ENCODE results near the gene PGLYRP3. TPM values are rescaled to one million over a fixed set of nuclear protein-coding genes. Genes with fewer than 3 reads are reported as not detected.
"Not testable (repeated sequence)": the region's sequence is repeated elsewhere in the genome, so short reads cannot be mapped to it uniquely, and the experiment has no call there.

PGLYRP3 gene
- polyA plus RNA-seq, 2 donors, result 9.9 to 21.5 TPM

- Histone ChIP-seq H3K4me1 (ENCODE audit: control insufficient read depth in 2 of 2, insufficient read depth in 2 of 2, low read length in 1 of 2) (peaks cover 0 to 9% of the 10 kb centered on the region in 2 donors), H3K27ac (ENCODE audit: low read depth in 2 of 2, low read length in 1 of 2) (peak overlapping the region in 1 of 2 donors; percentile 2), H3K36me3 (ENCODE audit: control insufficient read depth in 2 of 2, insufficient read depth in 2 of 2, low read length in 1 of 2) (no peaks in the 10 kb centered on the region), H3K4me3 (ENCODE audit: low read depth in 1 of 2, low read length in 2 of 2) (no peak overlapping the region), H3K27me3 (ENCODE audit: control insufficient read depth in 1 of 2, insufficient read depth in 2 of 2, low read length in 2 of 2) (no peaks in the 10 kb centered on the region), H3K9me3 (ENCODE audit: control insufficient read depth in 2 of 2, insufficient read depth in 1 of 2, low read depth in 1 of 2, low read length in 1 of 2) (no peaks in the 10 kb centered on the region)
- whole genome bisulfite sequencing, 2 donors, result 74 to 75% methylated on average over 3 of the region's 3 CpGs
Measured at GRCh38 chr1:153342178-153342577, 29.4 kb upstream of the PGLYRP3 start.

DNA sequence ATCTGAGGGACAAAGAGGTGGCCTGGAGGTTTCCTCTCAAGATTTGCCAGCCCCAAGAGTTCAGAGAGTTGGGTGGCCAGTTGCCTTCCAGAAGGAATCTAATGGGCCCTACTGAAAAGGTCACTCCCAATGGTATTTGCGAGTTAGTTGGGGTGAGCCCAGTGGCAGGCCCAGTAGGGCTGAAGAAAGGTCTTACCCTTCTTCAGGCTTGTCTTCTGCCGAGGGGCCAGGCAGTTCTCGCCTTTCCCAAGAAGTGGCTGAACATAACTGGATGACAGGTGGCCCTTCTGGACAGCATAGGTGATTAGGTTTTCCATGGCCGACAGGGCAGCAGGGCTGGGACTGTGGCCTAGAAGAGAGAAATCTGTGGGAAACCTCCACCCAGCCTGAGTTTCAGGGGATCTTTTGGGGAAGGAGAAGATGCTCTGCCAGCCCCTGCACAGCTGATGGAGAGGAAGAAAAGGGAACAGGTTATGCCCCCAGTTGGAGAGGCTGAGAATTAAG lies 28.7 kb upstream of the PGLYRP3 start:
- Histone ChIP-seq H3K36me3 (ENCODE audit: control insufficient read depth in 2 of 2, insufficient read depth in 2 of 2, low read length in 1 of 2) (no peaks in the 10 kb centered on the region), H3K27me3 (ENCODE audit: control insufficient read depth in 1 of 2, insufficient read depth in 2 of 2, low read length in 2 of 2) (no peaks in the 10 kb centered on the region), H3K4me3 (ENCODE audit: low read depth in 1 of 2, low read length in 2 of 2) (no peak overlapping the region), H3K4me1 (ENCODE audit: control insufficient read depth in 2 of 2, insufficient read depth in 2 of 2, low read length in 1 of 2) (peaks cover 0 to 9% of the 10 kb centered on the region in 2 donors), H3K27ac (ENCODE audit: low read depth in 2 of 2, low read length in 1 of 2) (no peak overlapping the region), H3K9me3 (ENCODE audit: control insufficient read depth in 2 of 2, insufficient read depth in 1 of 2, low read depth in 1 of 2, low read length in 1 of 2) (no peaks in the 10 kb centered on the region)
- WGBS, 2 donors, result 94 to 97% methylated on average over 4 of the region's 4 CpGs

DNA sequence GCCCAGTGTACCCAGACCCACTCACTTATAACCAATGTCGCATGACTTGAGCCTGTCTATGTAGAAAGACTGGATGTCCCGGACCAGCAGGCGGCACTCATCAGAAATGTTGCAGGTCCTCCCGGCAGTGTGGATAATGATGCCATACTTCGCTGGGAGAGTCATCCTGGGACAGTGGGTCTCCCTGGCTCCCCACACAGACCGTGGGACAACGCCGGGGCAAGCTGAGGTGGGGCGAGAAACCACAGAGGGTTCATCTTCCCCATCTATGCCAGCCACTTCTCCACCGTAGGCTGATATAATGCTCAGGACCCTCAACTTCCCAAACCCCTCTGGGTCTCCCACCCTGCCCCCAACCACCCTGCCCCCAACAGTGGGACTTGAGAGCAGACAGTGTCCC lies 27.6 kb upstream of the PGLYRP3 start:
- 91 to 93% methylated on average over 10 of the region's 10 CpGs for WGBS, 2 donors

DNA sequence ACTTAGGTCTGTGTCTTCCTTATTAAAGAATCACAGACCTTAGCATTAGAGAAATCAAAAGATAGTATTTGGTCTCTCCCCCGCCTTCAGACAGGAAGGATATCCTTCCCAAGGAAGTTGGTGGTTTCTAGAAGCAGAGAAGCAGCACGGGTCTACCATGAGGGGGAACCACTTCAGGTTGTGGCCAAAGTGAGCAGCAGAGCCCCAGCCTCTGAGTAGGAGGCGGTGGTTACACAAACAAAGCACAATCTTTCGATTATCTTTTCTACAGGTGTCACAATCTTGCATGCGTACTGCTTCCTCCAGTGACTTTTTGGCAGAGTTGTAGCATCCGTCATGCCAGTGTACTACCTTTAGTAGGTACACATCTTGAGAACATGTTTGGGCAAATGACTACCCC lies 27.1 kb upstream of the PGLYRP3 start:
- Histone ChIP-seq H3K36me3 (ENCODE audit: control insufficient read depth in 2 of 2, insufficient read depth in 2 of 2, low read length in 1 of 2) (no peaks in the 10 kb centered on the region), H3K27ac (ENCODE audit: low read depth in 2 of 2, low read length in 1 of 2) (no peak overlapping the region), H3K9me3 (ENCODE audit: control insufficient read depth in 2 of 2, insufficient read depth in 1 of 2, low read depth in 1 of 2, low read length in 1 of 2) (no peaks in the 10 kb centered on the region), H3K27me3 (ENCODE audit: control insufficient read depth in 1 of 2, insufficient read depth in 2 of 2, low read length in 2 of 2) (no peaks in the 10 kb centered on the region), H3K4me3 (ENCODE audit: low read depth in 1 of 2, low read length in 2 of 2) (no peak overlapping the region), H3K4me1 (ENCODE audit: control insufficient read depth in 2 of 2, insufficient read depth in 2 of 2, low read length in 1 of 2) (peaks cover 0 to 9% of the 10 kb centered on the region in 2 donors)
- WGBS, 2 donors, result 52 to 58% methylated on average over 6 of the region's 6 CpGs

More for the DNA sequence above, 27.6 kb upstream of the PGLYRP3 start:
- Histone ChIP-seq H3K4me1 (ENCODE audit: control insufficient read depth in 2 of 2, insufficient read depth in 2 of 2, low read length in 1 of 2) (peaks cover 0 to 9% of the 10 kb centered on the region in 2 donors), H3K4me3 (ENCODE audit: low read depth in 1 of 2, low read length in 2 of 2) (no peak overlapping the region), H3K27ac (ENCODE audit: low read depth in 2 of 2, low read length in 1 of 2) (no peak overlapping the region), H3K36me3 (ENCODE audit: control insufficient read depth in 2 of 2, insufficient read depth in 2 of 2, low read length in 1 of 2) (no peaks in the 10 kb centered on the region), H3K27me3 (ENCODE audit: control insufficient read depth in 1 of 2, insufficient read depth in 2 of 2, low read length in 2 of 2) (no peaks in the 10 kb centered on the region), H3K9me3 (ENCODE audit: control insufficient read depth in 2 of 2, insufficient read depth in 1 of 2, low read depth in 1 of 2, low read length in 1 of 2) (no peaks in the 10 kb centered on the region)

GRCh38 chr1:153337980-153338853 lies 25.5 kb upstream of the PGLYRP3 start:
- H3K27ac ChIP-seq (ENCODE audit: low read depth in 2 of 2, low read length in 1 of 2), result no peak overlapping the region
- no peaks in the 10 kb centered on the region for H3K9me3 ChIP-seq (ENCODE audit: control insufficient read depth in 2 of 2, insufficient read depth in 1 of 2, low read depth in 1 of 2, low read length in 1 of 2)
- 76 to 79% methylated on average over 8 of the region's 8 CpGs for WGBS, 2 donors
- no peak overlapping the region for H3K4me3 ChIP-seq (ENCODE audit: low read depth in 1 of 2, low read length in 2 of 2)
- H3K27me3 ChIP-seq (ENCODE audit: control insufficient read depth in 1 of 2, insufficient read depth in 2 of 2, low read length in 2 of 2), result no peaks in the 10 kb centered on the region
- H3K4me1 ChIP-seq (ENCODE audit: control insufficient read depth in 2 of 2, insufficient read depth in 2 of 2, low read length in 1 of 2), result peaks cover 0 to 2% of the 10 kb centered on the region in 2 donors
- H3K36me3 ChIP-seq (ENCODE audit: control insufficient read depth in 2 of 2, insufficient read depth in 2 of 2, low read length in 1 of 2), result no peaks in the 10 kb centered on the region

DNA sequence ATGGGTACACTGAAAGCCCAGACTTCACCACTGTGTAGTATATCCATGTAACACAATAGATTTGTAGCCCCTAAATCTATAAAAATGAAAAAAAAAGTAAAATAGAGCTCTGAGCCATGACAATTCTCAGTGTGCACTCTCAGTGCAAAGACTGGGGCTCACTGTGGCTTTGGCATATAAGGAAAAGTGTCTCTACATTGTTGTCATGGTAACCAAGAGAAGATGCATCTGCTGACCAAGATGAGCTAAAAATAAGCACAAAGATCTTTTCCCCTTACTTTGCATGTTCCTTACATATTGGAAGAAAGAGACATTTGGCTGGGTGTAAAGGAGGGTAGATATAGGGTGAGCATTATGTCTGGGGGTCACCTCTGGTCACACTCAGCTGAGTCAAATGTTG lies 23.9 kb upstream of the PGLYRP3 start:
- H3K4me1 ChIP-seq (ENCODE audit: control insufficient read depth in 2 of 2, insufficient read depth in 2 of 2, low read length in 1 of 2), result no peaks in the 10 kb centered on the region
- H3K9me3 ChIP-seq (ENCODE audit: control insufficient read depth in 2 of 2, insufficient read depth in 1 of 2, low read depth in 1 of 2, low read length in 1 of 2), result no peaks in the 10 kb centered on the region
- H3K36me3 ChIP-seq (ENCODE audit: control insufficient read depth in 2 of 2, insufficient read depth in 2 of 2, low read length in 1 of 2), result no peaks in the 10 kb centered on the region
- H3K27ac ChIP-seq (ENCODE audit: low read depth in 2 of 2, low read length in 1 of 2), result no peak overlapping the region
- H3K27me3 ChIP-seq (ENCODE audit: control insufficient read depth in 1 of 2, insufficient read depth in 2 of 2, low read length in 2 of 2), result no peaks in the 10 kb centered on the region
- no peak overlapping the region for H3K4me3 ChIP-seq (ENCODE audit: low read depth in 1 of 2, low read length in 2 of 2)

DNA sequence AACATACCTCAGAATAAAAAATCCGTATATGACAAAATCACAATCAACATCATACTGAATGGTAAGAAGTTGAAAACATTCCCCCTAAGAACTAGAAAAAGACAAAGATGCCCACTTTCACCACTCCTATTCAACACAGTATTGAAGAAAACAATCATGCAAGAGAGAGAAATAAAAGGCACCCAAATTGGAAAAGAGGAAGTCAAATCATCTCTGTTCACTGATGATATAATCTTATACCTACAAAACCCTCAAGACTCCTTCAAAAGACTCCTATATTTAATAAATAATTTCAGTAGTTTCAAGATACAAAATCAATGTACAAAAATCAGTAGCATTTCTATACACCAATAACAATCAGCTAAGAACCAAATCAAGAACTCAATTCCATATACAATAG lies 21.1 kb upstream of the PGLYRP3 start:
- Histone ChIP-seq H3K4me1 (ENCODE audit: control insufficient read depth in 2 of 2, insufficient read depth in 2 of 2, low read length in 1 of 2) (no peaks in the 10 kb centered on the region), H3K4me3 (ENCODE audit: low read depth in 1 of 2, low read length in 2 of 2) (no peak overlapping the region), H3K27me3 (ENCODE audit: control insufficient read depth in 1 of 2, insufficient read depth in 2 of 2, low read length in 2 of 2) (no peaks in the 10 kb centered on the region), H3K9me3 (ENCODE audit: control insufficient read depth in 2 of 2, insufficient read depth in 1 of 2, low read depth in 1 of 2, low read length in 1 of 2) (peaks cover 0 to 7% of the 10 kb centered on the region in 2 donors), H3K27ac (ENCODE audit: low read depth in 2 of 2, low read length in 1 of 2) (no peak overlapping the region), H3K36me3 (ENCODE audit: control insufficient read depth in 2 of 2, insufficient read depth in 2 of 2, low read length in 1 of 2) (no peaks in the 10 kb centered on the region)
- 89 to 92% methylated on average over 1 of the region's 1 CpG for WGBS, 2 donors

DNA sequence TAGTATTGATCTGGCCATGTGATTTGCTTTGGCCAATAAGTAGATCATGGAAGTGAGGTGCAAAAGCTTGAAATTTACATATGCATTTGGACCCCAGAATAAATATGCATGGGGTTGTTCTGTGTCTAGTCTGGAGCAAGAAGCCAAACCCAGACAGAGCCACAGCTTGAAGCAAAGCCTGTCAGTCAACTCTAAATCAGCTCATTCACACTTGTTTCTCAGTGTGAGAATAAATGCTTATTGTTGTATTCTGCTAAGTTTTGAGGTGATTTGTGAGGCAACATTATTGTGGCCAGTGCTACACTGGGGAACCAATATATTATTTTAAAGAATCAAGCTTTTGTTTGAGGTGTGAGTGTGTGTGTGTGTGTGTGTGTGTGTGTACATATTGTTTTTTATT lies 12.2 kb upstream of the PGLYRP3 start:
- Histone ChIP-seq H3K4me1 (ENCODE audit: control insufficient read depth in 2 of 2, insufficient read depth in 2 of 2, low read length in 1 of 2) (no peaks in the 10 kb centered on the region), H3K27ac (ENCODE audit: low read depth in 2 of 2, low read length in 1 of 2) (no peak overlapping the region), H3K4me3 (ENCODE audit: low read depth in 1 of 2, low read length in 2 of 2) (no peak overlapping the region), H3K27me3 (ENCODE audit: control insufficient read depth in 1 of 2, insufficient read depth in 2 of 2, low read length in 2 of 2) (no peaks in the 10 kb centered on the region), H3K36me3 (ENCODE audit: control insufficient read depth in 2 of 2, insufficient read depth in 2 of 2, low read length in 1 of 2) (no peaks in the 10 kb centered on the region), H3K9me3 (ENCODE audit: control insufficient read depth in 2 of 2, insufficient read depth in 1 of 2, low read depth in 1 of 2, low read length in 1 of 2) (peaks cover 0 to 4% of the 10 kb centered on the region in 2 donors)

DNA sequence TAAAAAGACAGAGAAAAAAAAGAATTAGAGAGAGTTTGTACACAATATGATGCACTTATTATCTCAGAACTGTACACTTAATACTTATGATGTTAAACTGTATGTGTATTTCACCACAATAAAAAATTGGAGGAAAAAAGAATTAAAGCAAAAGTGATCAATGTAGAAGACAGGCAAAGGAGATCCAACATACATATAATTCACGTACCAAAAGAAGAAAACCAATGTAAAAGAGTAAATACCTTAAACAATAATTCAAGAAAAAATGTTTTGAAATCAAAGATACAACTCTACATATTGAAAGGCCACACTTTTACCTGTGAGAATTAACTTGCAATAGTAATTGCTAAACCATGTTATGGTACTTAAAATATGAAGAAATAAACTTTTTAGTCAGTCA lies 9.8 kb upstream of the PGLYRP3 start:
- Histone ChIP-seq H3K4me1 (ENCODE audit: control insufficient read depth in 2 of 2, insufficient read depth in 2 of 2, low read length in 1 of 2) (no peaks in the 10 kb centered on the region), H3K4me3 (ENCODE audit: low read depth in 1 of 2, low read length in 2 of 2) (no peak overlapping the region), H3K36me3 (ENCODE audit: control insufficient read depth in 2 of 2, insufficient read depth in 2 of 2, low read length in 1 of 2) (no peaks in the 10 kb centered on the region), H3K27ac (ENCODE audit: low read depth in 2 of 2, low read length in 1 of 2) (no peak overlapping the region), H3K27me3 (ENCODE audit: control insufficient read depth in 1 of 2, insufficient read depth in 2 of 2, low read length in 2 of 2) (no peaks in the 10 kb centered on the region), H3K9me3 (ENCODE audit: control insufficient read depth in 2 of 2, insufficient read depth in 1 of 2, low read depth in 1 of 2, low read length in 1 of 2) (peaks cover 0 to 5% of the 10 kb centered on the region in 2 donors)
- WGBS, 2 donors, result 0 to 12% methylated on average over 1 of the region's 1 CpG

DNA sequence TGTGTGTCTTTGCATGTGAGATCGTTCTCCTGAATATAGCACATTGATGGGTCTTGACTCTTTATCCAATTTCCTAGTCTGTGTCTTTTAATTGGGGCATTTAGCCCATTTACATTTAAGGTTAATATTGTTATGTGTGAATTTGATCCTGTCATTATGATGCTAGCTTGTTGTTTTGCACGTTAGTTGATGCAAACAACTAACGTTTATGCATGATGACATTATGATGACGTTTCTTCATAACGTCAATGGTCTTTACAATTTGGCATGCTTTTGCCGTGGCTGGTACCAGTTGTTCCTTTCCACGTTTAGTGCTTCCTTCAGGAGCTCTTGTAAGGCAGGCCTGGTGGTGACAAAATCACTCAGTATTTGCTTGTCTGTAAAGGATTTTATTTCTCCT lies 5.4 kb upstream of the PGLYRP3 start:
- H3K36me3 ChIP-seq (ENCODE audit: control insufficient read depth in 2 of 2, insufficient read depth in 2 of 2, low read length in 1 of 2); H3K27me3 ChIP-seq (ENCODE audit: control insufficient read depth in 1 of 2, insufficient read depth in 2 of 2, low read length in 2 of 2); H3K27ac ChIP-seq (ENCODE audit: low read depth in 2 of 2, low read length in 1 of 2); H3K4me3 ChIP-seq (ENCODE audit: low read depth in 1 of 2, low read length in 2 of 2); H3K9me3 ChIP-seq (ENCODE audit: control insufficient read depth in 2 of 2, insufficient read depth in 1 of 2, low read depth in 1 of 2, low read length in 1 of 2); H3K4me1 ChIP-seq (ENCODE audit: control insufficient read depth in 2 of 2, insufficient read depth in 2 of 2, low read length in 1 of 2): not testable (repeated sequence)
- 83 to 85% methylated on average over 7 of the region's 7 CpGs for WGBS, 2 donors
